GM12801 (cell line): ENCODE results near the gene MPZL3.

Experiments used
- CTCF ChIP-seq: IDR thresholded peaks from one replicate; pipeline ENCODE4 v1.5.1; 2011; ENCODE audit warnings: control low read depth; ENCODE audit not compliant: insufficient read length; ENCODE audit errors: extremely low read depth

The MPZL3 gene

GRCh38 chr11:118200901-118201680 is 51.1 kb downstream of the MPZL3 start:
- no peak for TF ChIP-seq CTCF

GRCh38 chr11:118200497-118200896 is 51.7 kb downstream of the MPZL3 start:
- TF ChIP-seq CTCF = no peak

GRCh38 chr11:118199135-118199534 is 53.0 kb downstream of the MPZL3 start:
- no peak for TF ChIP-seq CTCF

- peak; percentile 66 for TF ChIP-seq CTCF
Measured at GRCh38 chr11:118198370-118198769, 53.8 kb downstream of the MPZL3 start.

- no peak for TF ChIP-seq CTCF
Measured at GRCh38 chr11:118194835-118195627, 57.1 kb downstream of the MPZL3 start.

- TF ChIP-seq CTCF = no peak
Measured at GRCh38 chr11:118193910-118194566, 58.1 kb downstream of the MPZL3 start.
